SJCRH30 (cell line): ENCODE results near the gene CENATAC. TPM values are rescaled to one million over a fixed set of nuclear protein-coding genes. Genes with fewer than 3 reads are reported as not detected.
"Not testable (repeated sequence)": the region's sequence is repeated elsewhere in the genome, so short reads cannot be mapped to it uniquely, and the experiment has no call there.

ENCODE experiments used
- DNase-seq, 2 experiments: peaks; one replicate each; pipeline ENCODE4 v3.0.0-alpha.2; 2015 to 2020
- H3K27ac ChIP-seq: fragments of 250-450 bp; sonication (Bioruptor Pico); 2 replicates; pipeline ENCODE4 v1.5.1; 2020; ENCODE audit warnings: mild to moderate bottlenecking, moderate library complexity
- H3K27me3 ChIP-seq: fragments of 250-450 bp; sonication (Bioruptor Pico); 2 replicates; pipeline ENCODE4 v1.5.1; 2020; ENCODE audit warnings: mild to moderate bottlenecking, moderate library complexity
- H3K36me3 ChIP-seq: fragments of 250-450 bp; sonication (Bioruptor Pico); 2 replicates; pipeline ENCODE4 v1.5.1; 2020; ENCODE audit warnings: mild to moderate bottlenecking, moderate library complexity
- H3K4me1 ChIP-seq: fragments of 250-450 bp; sonication (Bioruptor Pico); 2 replicates; pipeline ENCODE4 v1.5.1; 2020; ENCODE audit warnings: mild to moderate bottlenecking, moderate library complexity
- H3K4me3 ChIP-seq: fragments of 250-450 bp; sonication (Bioruptor Pico); 2 replicates; pipeline ENCODE4 v1.5.1; 2020; ENCODE audit warnings: mild to moderate bottlenecking, moderate library complexity
- H3K9me3 ChIP-seq: fragments of 250-450 bp; sonication (Bioruptor Pico); replicated peaks from 2 replicates; pipeline ENCODE4 v1.5.1; 2020; ENCODE audit warnings: mild to moderate bottlenecking, moderate library complexity
- total RNA-seq: library from RNA; depleted of rRNA; stranded (reverse); fragments of >200 nt; shearing (Covaris generic); gene quantifications from 2 replicates; pipeline ENCODE4 v1.2.3, GENCODE V29; 2014

The CENATAC gene
- total RNA-seq, 1 experiment from 2014 or later: 17.5 TPM

DNA sequence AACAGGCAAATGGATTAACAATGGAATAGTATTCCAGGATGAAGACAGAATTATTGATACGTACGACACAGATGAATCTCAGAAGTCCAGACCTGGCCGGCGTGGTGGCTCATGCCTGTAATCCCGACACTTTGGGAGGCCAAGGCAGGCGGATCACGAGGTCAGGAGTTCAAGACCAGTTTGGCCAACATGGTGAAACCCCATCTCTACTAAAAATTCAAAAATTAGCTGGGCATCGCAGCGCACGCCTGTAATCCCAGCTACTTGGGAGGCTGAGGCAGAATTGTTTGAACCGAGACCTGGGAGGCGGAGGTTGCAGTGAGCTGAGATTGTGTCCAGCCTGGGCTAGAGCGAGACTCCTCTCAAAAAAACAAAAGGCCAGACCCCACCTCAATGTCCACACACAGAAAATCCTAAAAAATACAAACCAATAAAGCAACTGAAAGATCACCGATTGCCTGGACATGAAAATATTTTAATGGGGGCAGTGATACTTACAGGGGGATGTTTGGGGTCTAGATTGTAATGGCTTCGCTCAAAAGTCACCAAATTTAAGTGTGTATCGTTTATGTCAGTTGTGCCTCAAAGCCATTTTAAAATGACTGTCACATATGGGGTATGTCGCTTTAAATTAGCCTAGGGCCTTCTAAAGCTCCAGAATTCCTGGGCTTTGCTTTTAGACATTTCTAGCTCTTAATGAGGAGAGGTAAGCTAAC, 16.4 kb downstream of the CENATAC start:
- no peak for DNase-seq
- H3K4me3 ChIP-seq: no peak overlapping the region
- H3K27ac ChIP-seq: no peak overlapping the region
- H3K9me3 ChIP-seq: no peaks in the 10 kb centered on the region
- H3K27me3 ChIP-seq: no peaks in the 10 kb centered on the region
- peaks cover 41% of the 10 kb centered on the region for H3K36me3 ChIP-seq
- H3K4me1 ChIP-seq: no peaks in the 10 kb centered on the region

DNA sequence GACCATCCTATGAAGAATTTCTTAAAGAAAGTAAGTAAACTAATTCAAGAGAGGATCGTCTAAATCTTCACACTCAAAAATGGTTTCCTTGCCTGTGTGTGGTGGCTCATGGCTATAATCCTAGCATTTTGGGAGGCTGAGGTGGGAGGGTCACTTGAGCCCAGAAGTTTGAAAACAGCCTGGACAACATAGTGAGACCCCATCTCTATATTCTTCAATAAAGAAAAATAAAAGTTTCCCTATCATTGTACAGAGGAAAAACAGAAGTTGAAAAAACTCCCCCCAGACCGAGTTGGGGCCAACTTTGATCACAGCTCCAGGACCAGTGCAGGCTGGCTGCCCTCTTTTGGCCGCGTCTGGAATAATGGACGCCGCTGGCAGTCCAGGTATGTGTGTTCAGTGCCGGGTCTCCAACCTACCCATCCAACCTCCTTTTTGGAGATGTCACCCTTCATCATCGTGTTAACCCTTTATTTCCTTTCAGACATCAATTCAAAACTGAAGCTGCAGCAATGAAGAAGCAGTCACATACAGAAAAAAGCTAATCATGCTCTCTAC, 17.2 kb downstream of the CENATAC start:
- H3K9me3 ChIP-seq: no peaks in the 10 kb centered on the region
- no peak overlapping the region for H3K4me3 ChIP-seq
- no peaks in the 10 kb centered on the region; the same call in 1 of the 2 replicates for H3K4me1 ChIP-seq
- no peak for DNase-seq
- no peaks in the 10 kb centered on the region for H3K27me3 ChIP-seq
- peaks cover 41% of the 10 kb centered on the region for H3K36me3 ChIP-seq
- H3K27ac ChIP-seq: no peak overlapping the region

DNA sequence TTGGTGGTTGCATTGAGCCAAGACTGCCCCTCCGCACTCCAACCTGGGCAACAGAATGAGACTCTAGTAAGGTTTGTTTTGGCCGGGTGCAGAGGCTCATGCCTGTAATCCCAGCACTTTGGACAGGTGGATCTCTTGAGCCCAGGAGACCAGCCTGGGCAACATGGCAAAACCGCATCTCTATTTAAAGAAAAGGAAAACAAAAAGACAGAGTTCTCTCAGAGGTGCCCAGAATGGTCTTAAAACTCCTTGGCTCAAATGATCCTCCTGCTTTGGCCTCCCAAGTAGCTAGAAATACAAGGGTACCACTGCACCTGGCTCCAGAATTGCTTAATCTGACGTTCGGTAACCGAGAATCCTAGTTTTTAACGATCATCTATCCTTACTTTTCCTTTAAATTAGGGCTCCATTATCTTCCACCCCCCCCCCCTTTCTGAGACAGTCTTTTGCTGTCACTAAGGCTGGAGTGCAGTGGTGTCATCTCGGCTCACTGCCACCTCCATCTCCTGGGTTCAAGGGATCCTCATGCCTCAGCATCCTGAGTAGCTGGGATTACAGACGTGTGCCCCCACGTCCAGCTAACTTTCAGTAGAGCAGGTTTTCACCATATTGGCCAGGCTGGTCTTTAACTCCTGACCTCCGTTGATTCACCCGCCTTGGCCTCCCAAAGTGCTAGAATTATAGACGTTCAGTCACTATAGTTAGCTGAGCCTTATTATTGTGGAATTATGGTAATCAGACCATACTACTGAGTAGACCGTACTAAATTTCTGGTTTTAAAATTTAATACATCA, 18.5 kb downstream of the CENATAC start:
- H3K4me1 ChIP-seq: no peaks in the 10 kb centered on the region; the same call in 1 of the 2 replicates
- no peaks in the 10 kb centered on the region for H3K9me3 ChIP-seq
- DNase-seq: no peak
- peaks cover 41% of the 10 kb centered on the region for H3K36me3 ChIP-seq
- H3K4me3 ChIP-seq: no peak overlapping the region; the same call in 1 of the 2 replicates
- H3K27me3 ChIP-seq: no peaks in the 10 kb centered on the region
- H3K27ac ChIP-seq: no peak overlapping the region

DNA sequence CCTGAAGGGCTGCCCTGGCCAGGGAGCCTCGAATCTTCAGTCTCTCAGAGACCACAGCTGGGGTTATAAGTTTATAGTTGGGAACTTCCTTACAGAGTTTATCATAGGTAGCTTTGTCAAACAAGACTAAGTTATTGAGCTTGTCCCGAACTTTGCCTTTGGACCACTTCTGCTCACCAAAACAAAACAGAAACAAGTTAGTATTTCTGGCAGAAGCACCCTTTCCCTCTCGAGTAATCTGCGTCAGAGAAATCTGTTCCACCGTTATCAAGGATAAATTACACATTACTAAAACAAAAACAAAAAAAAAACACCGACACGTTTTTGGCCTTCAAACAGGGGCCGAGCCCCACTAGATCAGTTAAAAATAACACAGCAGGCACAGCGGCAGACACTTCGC, 19.4 kb downstream of the CENATAC start:
- Histone ChIP-seq H3K36me3 (peaks cover 41% of the 10 kb centered on the region), H3K27ac (peak overlapping the region; percentile 70; the same call in 1 of the 2 replicates)

DNA sequence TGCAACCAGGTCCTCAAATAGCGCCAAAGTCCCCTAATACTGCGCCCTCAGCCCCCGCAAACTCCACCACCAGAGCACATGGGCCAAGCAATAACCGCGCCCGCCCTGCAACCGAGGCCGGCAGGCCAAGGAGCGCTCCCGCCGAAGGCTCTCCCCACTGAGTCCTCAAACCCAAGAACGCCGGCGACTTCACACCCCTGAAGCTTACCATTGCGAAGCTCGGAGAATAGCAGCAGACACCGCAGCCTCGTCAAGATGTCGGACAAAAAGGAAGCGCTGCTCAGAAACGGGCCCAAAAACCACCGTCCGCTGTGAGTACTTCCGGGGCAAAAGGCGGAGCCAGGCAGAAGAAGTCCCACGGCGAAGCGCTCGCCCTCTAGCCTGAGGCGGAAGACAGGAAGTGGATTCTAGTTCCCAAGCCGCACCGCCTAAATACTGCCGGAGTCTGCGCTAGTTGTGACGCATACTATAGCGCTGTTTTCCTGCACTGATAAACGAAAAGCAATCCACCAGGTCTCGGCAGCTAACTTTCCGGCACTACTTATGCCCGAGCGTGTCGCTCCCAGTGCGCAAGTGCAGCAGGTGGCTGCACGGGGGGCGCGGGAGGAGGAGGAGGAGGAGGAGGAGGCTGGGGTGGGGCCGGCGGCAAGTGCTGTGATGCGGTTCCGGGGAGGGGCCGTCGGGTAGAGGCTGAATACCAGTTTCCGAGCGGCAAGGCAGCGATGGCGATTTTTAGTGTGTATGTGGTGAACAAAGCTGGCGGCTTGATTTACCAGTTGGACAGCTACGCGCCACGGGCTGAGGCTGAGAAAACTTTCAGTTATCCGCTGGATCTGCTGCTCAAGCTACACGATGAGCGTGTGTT, 20.4 kb downstream of the CENATAC start, which contains the start of the genes RPS25 and TRAPPC4:
RPS25 (minus strand) TSS at position 270 of the 865 bp plus-strand sequence; CDS start at position 211, 59 bp downstream.
TRAPPC4 (plus strand) TSS at position 693 of the 865 bp plus-strand sequence; CDS start at position 723, 30 bp downstream.
- no peaks in the 10 kb centered on the region for H3K9me3 ChIP-seq

More for the DNA sequence above, 19.4 kb downstream of the CENATAC start:
- H3K4me3 ChIP-seq: peak overlapping the region; percentile 80
- not testable (repeated sequence) for H3K27me3 ChIP-seq, H3K4me1 ChIP-seq, H3K9me3 ChIP-seq, DNase-seq

DNA sequence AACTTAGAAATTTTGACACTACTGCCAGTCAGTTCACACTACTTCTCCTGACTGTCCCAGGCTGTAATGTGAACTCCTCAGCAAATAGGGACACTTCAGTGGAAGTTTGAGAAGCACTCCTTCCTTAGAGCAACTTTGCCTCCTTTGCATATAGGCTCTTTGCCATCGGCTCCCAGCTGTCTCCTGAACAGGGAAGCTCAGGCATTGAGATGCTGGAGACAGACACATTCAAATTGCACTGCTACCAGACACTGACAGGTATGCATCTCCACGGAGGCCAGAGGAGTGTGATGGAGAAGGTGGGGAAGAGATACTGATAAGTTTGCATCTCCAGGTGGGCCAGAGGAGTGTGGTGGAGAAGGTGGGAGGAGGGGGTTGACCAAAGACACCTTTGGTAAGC, 22.1 kb downstream of the CENATAC start:
- Histone ChIP-seq H3K27me3 (no peaks in the 10 kb centered on the region), H3K27ac (no peak overlapping the region), H3K4me3 (peak overlapping the region; percentile 80), H3K9me3 (no peaks in the 10 kb centered on the region), H3K36me3 (peaks cover 24% of the 10 kb centered on the region), H3K4me1 (no peaks in the 10 kb centered on the region; the same call in 1 of the 2 replicates)
- no peak for DNase-seq

More for the DNA sequence above, 20.4 kb downstream of the CENATAC start, which contains the start of the genes RPS25 and TRAPPC4:
- H3K27me3 ChIP-seq: no peaks in the 10 kb centered on the region
- H3K27ac ChIP-seq: peak within 1 kb of the TSS; percentile 70
- H3K36me3 ChIP-seq: peaks cover 38% of the 10 kb centered on the region
- no peaks in the 10 kb centered on the region; the same call in 1 of the 2 replicates for H3K4me1 ChIP-seq
- peak; percentile 92 to 93 for DNase-seq
- peak within 1 kb of the TSS; percentile 80 for H3K4me3 ChIP-seq

DNA sequence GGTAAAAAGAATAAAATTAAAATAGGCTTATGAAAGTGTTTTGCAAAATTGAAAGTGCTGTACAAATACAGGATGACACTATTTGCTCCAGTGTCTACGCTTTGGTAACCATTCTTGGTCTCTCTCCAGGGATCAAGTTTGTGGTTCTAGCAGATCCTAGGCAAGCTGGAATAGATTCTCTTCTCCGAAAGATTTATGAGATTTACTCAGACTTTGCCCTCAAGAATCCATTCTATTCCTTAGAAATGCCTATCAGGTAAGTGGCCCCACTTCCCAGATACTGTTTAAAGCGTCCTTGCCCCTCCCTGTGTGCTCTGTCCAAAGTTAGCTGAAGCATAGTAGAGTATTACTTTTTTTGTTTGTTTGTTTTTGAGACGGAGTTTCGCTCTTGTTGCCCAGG, 23.7 kb downstream of the CENATAC start:
- Histone ChIP-seq H3K27ac (no peak overlapping the region), H3K4me1 (no peaks in the 10 kb centered on the region; the same call in 1 of the 2 replicates), H3K36me3 (peaks cover 8% of the 10 kb centered on the region; the same call in 1 of the 2 replicates), H3K4me3 (no peak overlapping the region), H3K9me3 (no peaks in the 10 kb centered on the region), H3K27me3 (no peaks in the 10 kb centered on the region)
- DNase-seq: no peak

DNA sequence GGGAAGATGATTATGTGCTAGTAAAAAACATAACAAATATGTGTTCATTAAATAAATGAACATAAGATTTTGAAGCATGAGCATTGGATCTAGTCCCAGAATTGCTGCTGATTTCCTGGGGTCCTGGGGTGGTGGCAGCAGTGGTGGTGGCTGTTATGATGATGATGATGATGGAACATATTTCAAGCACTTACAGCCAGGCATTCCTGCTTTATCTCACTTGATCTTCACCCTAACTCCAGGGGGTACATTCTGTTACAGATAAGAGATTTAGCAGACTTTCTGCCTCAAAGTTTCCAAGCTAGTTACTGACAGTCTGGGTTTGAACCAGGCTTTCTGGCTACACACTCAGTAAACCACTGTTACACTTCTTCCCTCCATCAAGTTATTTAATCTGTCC, 25.8 kb downstream of the CENATAC start:
- no peaks in the 10 kb centered on the region for H3K9me3 ChIP-seq
- no peak overlapping the region for H3K4me3 ChIP-seq
- no peaks in the 10 kb centered on the region for H3K27me3 ChIP-seq
- H3K4me1 ChIP-seq: no peaks in the 10 kb centered on the region; the same call in 1 of the 2 replicates
- no peaks in the 10 kb centered on the region for H3K36me3 ChIP-seq
- DNase-seq: no peak
- H3K27ac ChIP-seq: no peak overlapping the region

DNA sequence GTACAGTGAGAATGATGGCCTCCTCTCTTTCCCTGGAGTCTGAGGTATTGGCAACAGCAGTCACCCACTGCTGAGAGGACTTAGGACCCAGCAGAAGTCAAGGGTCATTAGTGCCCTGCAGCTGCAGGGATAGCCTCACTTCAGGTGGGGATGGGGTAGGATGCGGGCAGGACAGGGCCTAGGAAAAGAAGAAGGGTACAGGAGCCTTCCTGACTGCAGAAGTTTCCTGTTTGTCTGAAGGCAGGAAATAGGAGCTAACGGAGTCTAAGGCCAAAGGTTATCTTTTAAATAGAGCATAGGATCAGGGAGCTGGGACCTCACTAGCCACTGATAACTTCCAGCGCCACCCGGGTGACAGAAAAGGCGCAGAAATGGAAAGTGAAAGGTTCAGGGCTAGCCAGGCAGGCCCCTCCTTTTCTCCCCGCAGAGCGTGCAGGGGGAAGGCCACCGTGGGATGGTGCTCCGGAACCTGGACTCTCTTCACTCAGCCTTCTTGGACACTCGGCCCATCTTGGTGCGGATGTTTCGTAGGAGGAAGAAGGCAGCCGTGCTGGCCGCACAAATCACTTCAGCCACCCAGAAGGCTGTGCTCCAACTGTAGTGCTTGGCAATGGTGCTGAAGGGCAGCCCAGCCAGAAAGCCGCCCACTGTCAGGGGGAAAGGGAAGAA, 26.6 kb downstream of the CENATAC start:
- Histone ChIP-seq H3K36me3 (no peaks in the 10 kb centered on the region), H3K9me3 (no peaks in the 10 kb centered on the region), H3K27ac (no peak overlapping the region), H3K4me3 (no peak overlapping the region), H3K4me1 (no peaks in the 10 kb centered on the region; the same call in 1 of the 2 replicates), H3K27me3 (no peaks in the 10 kb centered on the region)
- DNase-seq: no peak

DNA sequence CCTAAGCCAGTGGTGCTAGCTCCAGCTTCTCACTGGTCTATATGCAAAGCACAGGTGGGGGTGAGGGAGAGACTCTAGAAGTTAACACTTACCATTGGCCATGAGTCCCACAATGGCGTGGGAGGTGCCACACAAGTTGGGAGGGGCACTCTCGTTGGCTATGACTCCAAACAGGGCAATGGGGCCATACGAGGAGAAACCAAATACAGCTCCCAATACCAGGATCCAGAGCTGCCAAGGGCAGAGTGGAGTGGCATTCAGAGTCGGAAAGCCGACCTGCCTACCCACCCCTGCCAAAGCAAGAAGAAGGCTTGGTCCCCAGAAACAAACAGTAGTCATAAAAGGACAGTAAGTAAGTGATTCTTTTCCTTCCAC, 27.1 kb downstream of the CENATAC start:
- Histone ChIP-seq H3K9me3 (no peaks in the 10 kb centered on the region), H3K4me3 (no peak overlapping the region), H3K27me3 (no peaks in the 10 kb centered on the region), H3K36me3 (no peaks in the 10 kb centered on the region), H3K4me1 (no peaks in the 10 kb centered on the region; the same call in 1 of the 2 replicates), H3K27ac (no peak overlapping the region)
- DNase-seq: no peak

DNA sequence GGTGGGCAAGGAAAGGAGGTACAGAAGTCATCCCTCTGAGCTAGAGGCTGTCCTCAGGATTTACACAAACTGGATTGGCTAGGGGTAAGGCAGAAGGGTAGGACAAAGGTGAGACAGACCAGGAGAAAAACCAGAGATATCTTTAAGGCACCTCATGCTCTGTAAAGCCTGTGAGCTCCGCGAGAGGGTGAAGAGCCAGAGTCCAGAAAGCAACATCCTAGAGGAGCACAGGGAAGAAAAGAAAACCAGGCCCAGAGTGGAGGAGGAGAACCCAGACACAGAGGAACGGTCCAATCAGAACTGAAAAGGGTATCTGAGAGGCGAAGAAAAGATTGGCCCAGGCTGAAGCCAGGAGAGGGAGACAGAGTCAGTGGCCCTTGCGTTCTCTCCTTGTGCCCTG, 27.6 kb downstream of the CENATAC start:
- no peak for DNase-seq
- Histone ChIP-seq H3K9me3 (no peaks in the 10 kb centered on the region), H3K4me1 (no peaks in the 10 kb centered on the region), H3K4me3 (no peak overlapping the region), H3K27me3 (no peaks in the 10 kb centered on the region), H3K27ac (no peak overlapping the region), H3K36me3 (no peaks in the 10 kb centered on the region)

DNA sequence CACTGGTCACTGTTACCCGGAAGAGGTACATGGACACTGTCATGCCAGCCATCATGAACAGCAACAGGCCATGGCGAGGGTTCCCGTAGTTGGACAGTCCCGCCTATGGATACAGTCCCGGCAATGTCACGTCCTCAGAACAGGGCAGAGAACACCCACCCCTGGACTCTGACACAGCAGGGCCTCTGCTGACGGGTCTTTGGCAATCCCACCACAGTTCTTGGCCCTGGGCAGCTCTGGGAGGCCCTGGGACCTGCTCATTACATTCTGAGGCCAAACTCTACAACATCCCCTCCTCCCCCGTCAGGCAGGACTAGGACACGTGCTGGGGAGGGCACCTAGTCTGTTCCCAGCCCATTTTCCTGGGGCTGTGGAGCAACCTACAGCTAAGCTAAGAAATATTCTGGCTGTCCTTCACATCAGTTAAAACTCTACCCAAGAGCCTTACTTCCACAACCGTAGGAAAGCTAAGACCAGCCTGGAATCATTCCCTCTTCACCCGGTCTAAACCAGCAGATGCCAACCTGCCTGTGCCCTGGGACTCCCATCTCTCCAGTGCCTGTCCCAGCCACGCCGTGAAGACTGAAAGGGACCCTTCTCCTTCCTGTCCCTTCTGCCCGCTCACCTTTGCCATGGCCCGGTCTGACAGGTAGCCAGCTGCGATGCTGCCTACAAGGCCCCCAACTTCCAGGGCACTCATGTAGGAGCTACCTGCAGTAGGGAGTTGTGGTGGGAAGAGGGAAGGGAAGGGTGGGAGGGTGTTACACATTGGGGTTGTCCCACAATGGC, 28.2 kb downstream of the CENATAC start:
- H3K36me3 ChIP-seq: no peaks in the 10 kb centered on the region
- H3K27me3 ChIP-seq: no peaks in the 10 kb centered on the region
- no peak overlapping the region for H3K27ac ChIP-seq
- no peak for DNase-seq
- no peaks in the 10 kb centered on the region for H3K4me1 ChIP-seq
- no peaks in the 10 kb centered on the region for H3K9me3 ChIP-seq
- no peak overlapping the region for H3K4me3 ChIP-seq

DNA sequence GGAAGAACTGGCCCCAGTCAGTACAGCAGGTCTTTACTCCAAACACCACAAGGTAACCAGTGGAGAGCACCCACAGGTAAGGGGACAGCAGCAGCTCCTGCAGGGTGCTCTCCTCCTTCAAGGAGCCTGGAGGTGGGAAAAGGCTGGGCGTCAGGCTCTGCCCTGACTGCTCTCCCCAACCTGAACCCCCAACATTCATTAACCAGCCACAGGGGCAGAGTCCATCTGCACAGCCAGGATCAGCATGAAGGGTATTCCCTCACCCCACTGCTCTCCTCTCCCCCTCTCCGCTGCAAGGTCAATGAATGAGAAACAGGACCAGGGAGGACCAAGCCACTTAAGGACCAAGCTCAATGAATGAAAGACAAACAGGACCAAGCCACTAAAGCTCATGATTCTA, 29.0 kb downstream of the CENATAC start:
- no peaks in the 10 kb centered on the region for H3K27me3 ChIP-seq
- no peak overlapping the region for H3K27ac ChIP-seq
- 0 out of 2 replicates have a peak, but pooled peaks cover 5% of the 10 kb centered on the region for H3K4me1 ChIP-seq
- no peaks in the 10 kb centered on the region for H3K36me3 ChIP-seq
- H3K9me3 ChIP-seq: no peaks in the 10 kb centered on the region
- H3K4me3 ChIP-seq: no peak overlapping the region
- no peak for DNase-seq
